NCI-H345 treated with DMSO at 0.1 percent for 48 hours (cell line): ENCODE data around the gene ANGPTL3.

Source experiments
- DNase-seq: peaks from one replicate; lab custom pipeline; 2025; ENCODE audit not compliant: unreplicated experiment; lab: John Stamatoyannopoulos, UW

Gene ANGPTL3

DNA sequence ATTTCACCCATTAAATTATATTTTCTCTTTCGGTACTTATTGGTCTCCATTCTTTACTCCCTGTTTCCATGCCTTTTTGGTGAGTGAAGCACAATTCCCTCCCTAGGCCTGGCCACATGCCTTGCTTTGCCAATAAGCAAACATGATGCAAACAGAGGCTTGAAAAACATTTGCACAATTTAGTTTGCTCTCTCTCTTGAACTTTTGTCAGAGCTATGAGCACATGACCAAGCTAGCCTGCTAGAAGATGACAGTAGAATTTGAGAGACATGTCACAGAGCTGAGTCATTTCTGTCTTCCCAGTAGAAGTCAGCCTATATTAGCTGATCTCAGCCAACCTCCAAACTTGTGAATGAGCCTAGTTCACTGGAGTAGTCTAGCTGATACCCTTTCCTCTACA, 24.6 kb downstream of the ANGPTL3 start:
- no peak for DNase-seq

DNA sequence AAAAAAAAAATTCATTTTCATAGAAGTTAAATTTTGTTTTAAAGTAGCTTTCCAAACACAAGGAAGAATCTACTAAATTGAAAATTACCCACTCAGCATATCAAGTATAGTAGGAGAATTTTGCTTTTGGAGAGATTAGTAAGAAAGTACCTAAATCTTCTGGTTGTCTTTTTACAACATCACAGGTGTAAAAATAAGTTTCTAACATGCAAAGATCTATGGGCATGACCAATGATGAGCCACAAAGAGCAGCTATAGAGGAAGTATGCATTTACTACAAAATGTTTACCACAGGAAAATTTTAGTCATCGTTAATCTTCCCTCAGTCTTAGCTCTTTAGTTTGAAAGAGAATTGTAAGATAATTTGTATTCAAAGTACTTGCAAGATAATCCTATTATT, 28.1 kb downstream of the ANGPTL3 start:
- DNase-seq = no peak

GRCh38 chr1:62628506-62628905, 31.2 kb downstream of the ANGPTL3 start:
- DNase-seq = no peak

DNA sequence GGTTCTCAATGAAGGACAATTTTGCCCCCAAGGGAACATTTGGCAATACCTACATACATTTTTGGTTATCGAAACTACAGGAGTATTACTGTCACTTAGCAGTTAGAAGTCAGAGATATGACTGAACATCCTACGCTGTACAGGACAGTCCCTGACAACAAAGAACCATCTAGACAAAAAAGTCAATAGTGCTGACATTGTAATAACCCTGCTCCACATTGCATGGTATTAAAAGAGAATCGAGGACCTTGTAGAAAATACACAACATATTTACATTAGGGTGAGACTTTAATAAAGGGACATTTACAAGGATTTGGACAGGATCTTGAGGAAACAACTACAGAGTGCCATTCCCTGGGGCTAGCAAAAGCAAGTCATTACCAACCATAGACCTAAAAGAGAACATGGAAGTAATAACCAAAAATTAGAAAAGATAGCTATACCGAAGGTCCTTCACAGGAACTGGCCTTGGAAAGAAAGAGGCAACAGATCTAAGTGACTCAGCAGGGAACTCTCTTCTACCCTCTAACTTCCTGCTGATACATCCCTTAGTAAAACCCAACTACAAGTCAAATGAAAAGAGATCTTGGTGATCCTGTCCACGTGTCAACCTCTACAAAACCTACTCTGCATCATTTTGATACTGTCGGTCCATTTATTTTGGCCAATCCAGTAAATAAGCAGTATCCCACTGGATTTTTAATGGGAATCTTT, 40.2 kb downstream of the ANGPTL3 start:
- no peak for DNase-seq

- no peak for DNase-seq
These were observed 46.0 kb downstream of the ANGPTL3 start for GRCh38 chr1:62643283-62643682.

DNA sequence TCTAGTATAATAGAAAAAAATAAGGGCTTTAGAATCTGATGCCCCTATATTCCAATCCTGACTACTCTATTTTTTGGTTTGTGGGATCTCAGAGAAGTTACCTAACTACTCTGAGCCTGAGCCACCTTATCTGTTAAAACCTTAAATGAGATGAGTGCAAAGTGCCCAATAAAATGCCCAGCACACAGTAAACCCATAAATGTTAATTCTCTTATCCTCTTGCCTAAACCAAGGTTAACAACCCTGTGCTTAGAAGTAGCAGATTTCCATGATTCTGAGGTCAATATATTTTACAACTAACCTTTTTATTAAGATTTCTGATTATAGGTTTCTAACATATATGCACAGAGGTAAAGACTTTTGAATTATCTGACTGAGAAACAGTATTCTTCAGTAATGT, 55.1 kb downstream of the ANGPTL3 start:
- no peak for DNase-seq

- DNase-seq = no peak
These were observed 57.4 kb downstream of the ANGPTL3 start for GRCh38 chr1:62654744-62655143.
